Coronary artery (tissue), 2 donors: ENCODE measurements around the gene TRIM65.

Source experiments
- DNase-seq: peaks from one replicate; pipeline ENCODE4 v3.0.0-alpha.2; 2017; ENCODE audit warnings: low spot score
- H3K27ac ChIP-seq, 2 donors: fragments of 200-600 bp; sonication (generic); one replicate each; pipeline ENCODE4 v1.5.1; 2016 to 2019
- H3K4me3 ChIP-seq: fragments of 200-600 bp; sonication (generic); 2 replicates; pipeline ENCODE4 v1.5.1; 2016; ENCODE audit warnings: mild to moderate bottlenecking, moderate library complexity
- CTCF ChIP-seq: fragments of 200-600 bp; sonication (generic); IDR thresholded peaks from one replicate; pipeline ENCODE4 v1.5.1; 2019; ENCODE audit warnings: antibody characterized with exemption

The TRIM65 gene

GRCh38 chr17:75896415-75897159 lies at the start of gene TRIM65:
TSS of gene TRIM65 (minus strand) at chr17:75896951. CDS start at chr17:75896937, 14 bp downstream.
- Histone ChIP-seq H3K4me3 (peak within 1 kb of the TSS; percentile 76), H3K27ac (peak within 1 kb of the TSS; percentile 89 to 93)
- peak; percentile 93 for DNase-seq
- TF ChIP-seq CTCF, result peak; percentile 53

GRCh38 chr17:75945211-75945610 lies 48.5 kb upstream of the TRIM65 start:
- Histone ChIP-seq H3K4me3 (no peak overlapping the region), H3K27ac (no peak overlapping the region)
- no peak for TF ChIP-seq CTCF
- no peak for DNase-seq

- no peak for TF ChIP-seq CTCF
- Histone ChIP-seq H3K4me3 (no peak overlapping the region), H3K27ac (no peak overlapping the region)
- no peak for DNase-seq
Observed at GRCh38 chr17:75943491-75943890, 46.7 kb upstream of the TRIM65 start.

- no peak for DNase-seq
- Histone ChIP-seq H3K27ac (no peak overlapping the region), H3K4me3 (no peak overlapping the region)
- no peak for TF ChIP-seq CTCF
Observed at GRCh38 chr17:75942473-75942872, 45.7 kb upstream of the TRIM65 start.

- Histone ChIP-seq H3K4me3 (peak overlapping the region; percentile 90), H3K27ac (peak overlapping the region in 1 of 2 donors; percentile 88)
- no peak for TF ChIP-seq CTCF
- no peak for DNase-seq
Observed at GRCh38 chr17:75941442-75941819, 44.7 kb upstream of the TRIM65 start.

- H3K27ac ChIP-seq, result peak within 1 kb of the TSS; percentile 66 to 88
- TF ChIP-seq CTCF, result no peak
- DNase-seq, result peak; percentile 95
- H3K4me3 ChIP-seq, result peak within 1 kb of the TSS; percentile 90
Observed at GRCh38 chr17:75940727-75941441, 44.1 kb upstream of the TRIM65 start, which contains the start of gene FBF1. TSS of gene FBF1 (minus strand) at chr17:75941042. CDS start at chr17:75938149, 2,893 bp downstream.
